BE2C (cell line): ENCODE results near the gene AWAT1.

ENCODE experiments used
- DNase-seq: peaks from one replicate; pipeline ENCODE4 v3.0.0-alpha.2; 2020
- H3K27me3 ChIP-seq: fragments of 250-450 bp; sonication (Bioruptor Pico); 2 replicates; pipeline ENCODE4 v1.5.1; 2020; ENCODE audit warnings: mild to moderate bottlenecking
- H3K36me3 ChIP-seq: fragments of 250-450 bp; sonication (Bioruptor Pico); 2 replicates; pipeline ENCODE4 v1.5.1; 2020; ENCODE audit warnings: mild to moderate bottlenecking
- H3K4me1 ChIP-seq: fragments of 250-450 bp; sonication (Bioruptor Pico); 2 replicates; pipeline ENCODE4 v1.5.1; 2020
- H3K4me3 ChIP-seq: 2 replicates; pipeline ENCODE4 v1.5.1; 2011; ENCODE audit warnings: low read depth, low read length
- H3K9me3 ChIP-seq: fragments of 250-450 bp; sonication (Bioruptor Pico); 2 replicates; pipeline ENCODE4 v1.5.1; 2020
- CTCF ChIP-seq: IDR thresholded peaks from 2 replicates; pipeline ENCODE4 v1.5.1; 2012; ENCODE audit warnings: mild to moderate bottlenecking, low read depth, low read length

Gene AWAT1

GRCh38 chrX:70244881-70245280 is 10.4 kb downstream of the AWAT1 start:
- H3K4me1 ChIP-seq: no peaks in the 10 kb centered on the region
- DNase-seq: no peak
- H3K4me3 ChIP-seq: no peak overlapping the region

DNA sequence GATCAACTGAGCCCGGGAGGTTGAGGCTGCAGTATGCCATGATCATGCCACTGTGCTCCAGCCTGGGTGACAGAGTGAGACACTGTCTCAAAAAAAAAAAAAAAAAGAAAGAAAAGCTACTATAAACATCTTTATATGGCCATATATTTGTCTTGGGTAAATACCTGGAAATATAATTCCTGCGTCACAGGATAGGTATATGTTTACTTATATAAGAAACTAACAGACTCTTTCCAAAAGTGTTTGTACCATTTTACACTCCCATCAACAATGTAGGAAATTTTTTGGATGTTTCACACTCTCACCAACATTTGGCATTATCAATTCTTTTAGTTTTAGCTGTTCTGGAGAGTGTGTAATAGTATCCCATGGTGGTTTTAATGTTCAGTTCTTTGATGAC is 12.8 kb downstream of the AWAT1 start:
- Histone ChIP-seq H3K9me3 (no peaks in the 10 kb centered on the region), H3K27me3 (no peaks in the 10 kb centered on the region), H3K4me3 (no peak overlapping the region), H3K4me1 (no peaks in the 10 kb centered on the region), H3K36me3 (no peaks in the 10 kb centered on the region)
- no peak for DNase-seq
- TF ChIP-seq CTCF: no peak

More at GRCh38 chrX:70244881-70245280, 10.4 kb downstream of the AWAT1 start:
- Histone ChIP-seq H3K27me3 (no peaks in the 10 kb centered on the region), H3K36me3 (no peaks in the 10 kb centered on the region), H3K9me3 (no peaks in the 10 kb centered on the region)
- TF ChIP-seq CTCF: no peak

DNA sequence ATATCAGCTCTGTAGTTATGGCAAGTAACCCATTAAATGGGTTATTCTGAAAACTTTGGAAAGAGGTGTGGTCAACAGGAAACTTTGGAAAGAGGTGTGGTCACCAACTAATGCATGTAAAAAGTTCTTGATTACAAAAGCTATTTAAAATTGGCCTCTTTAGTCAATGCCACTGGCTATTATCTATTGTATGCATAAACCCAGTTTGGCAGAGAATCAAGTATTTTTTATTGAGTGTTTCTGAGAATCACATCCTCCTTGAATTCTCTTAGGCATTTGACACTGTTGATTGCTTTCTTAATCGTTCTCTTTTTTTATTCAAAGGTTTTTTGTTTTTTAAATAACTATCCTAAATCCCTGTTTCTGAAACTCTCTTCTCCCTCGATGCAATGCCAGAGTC is 18.0 kb downstream of the AWAT1 start:
- DNase-seq: no peak

GRCh38 chrX:70253377-70254062 is 19.1 kb downstream of the AWAT1 start:
- no peaks in the 10 kb centered on the region for H3K36me3 ChIP-seq
- no peak for DNase-seq
- no peak overlapping the region for H3K4me3 ChIP-seq
- TF ChIP-seq CTCF: no peak
- H3K9me3 ChIP-seq: no peaks in the 10 kb centered on the region
- no peaks in the 10 kb centered on the region for H3K4me1 ChIP-seq
- no peaks in the 10 kb centered on the region for H3K27me3 ChIP-seq

More for the DNA sequence above, 18.0 kb downstream of the AWAT1 start:
- Histone ChIP-seq H3K9me3 (no peaks in the 10 kb centered on the region), H3K4me1 (no peaks in the 10 kb centered on the region), H3K36me3 (no peaks in the 10 kb centered on the region), H3K27me3 (no peaks in the 10 kb centered on the region), H3K4me3 (no peak overlapping the region)
- TF ChIP-seq CTCF: no peak

DNA sequence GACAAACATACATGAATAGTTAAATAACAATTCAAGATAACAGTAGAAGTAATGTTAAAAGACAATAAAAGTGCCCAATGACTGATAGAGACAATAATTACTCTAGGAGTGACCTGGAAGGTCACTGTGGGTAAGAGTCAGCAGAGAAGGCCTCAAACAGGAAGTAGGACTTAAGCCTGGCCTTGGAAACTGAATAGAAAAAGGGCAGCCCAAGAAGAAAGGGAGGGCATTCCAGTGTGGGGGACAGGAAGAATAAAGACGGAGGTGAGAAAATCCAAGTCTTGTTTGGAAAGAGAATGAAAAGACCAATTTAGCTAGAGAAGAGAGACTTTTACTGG is 19.6 kb downstream of the AWAT1 start:
- Histone ChIP-seq H3K27me3 (no peaks in the 10 kb centered on the region), H3K9me3 (no peaks in the 10 kb centered on the region), H3K4me3 (no peak overlapping the region), H3K36me3 (no peaks in the 10 kb centered on the region), H3K4me1 (no peaks in the 10 kb centered on the region)
- no peak for DNase-seq
- TF ChIP-seq CTCF: no peak

- H3K36me3 ChIP-seq: no peaks in the 10 kb centered on the region
- no peaks in the 10 kb centered on the region for H3K4me1 ChIP-seq
- no peaks in the 10 kb centered on the region for H3K9me3 ChIP-seq
- DNase-seq: no peak
- TF ChIP-seq CTCF: no peak
- no peaks in the 10 kb centered on the region for H3K27me3 ChIP-seq
- H3K4me3 ChIP-seq: no peak overlapping the region
Observed at GRCh38 chrX:70254909-70255308, 20.5 kb downstream of the AWAT1 start.
